ENCODE data around the gene AMER2.

DNA sequence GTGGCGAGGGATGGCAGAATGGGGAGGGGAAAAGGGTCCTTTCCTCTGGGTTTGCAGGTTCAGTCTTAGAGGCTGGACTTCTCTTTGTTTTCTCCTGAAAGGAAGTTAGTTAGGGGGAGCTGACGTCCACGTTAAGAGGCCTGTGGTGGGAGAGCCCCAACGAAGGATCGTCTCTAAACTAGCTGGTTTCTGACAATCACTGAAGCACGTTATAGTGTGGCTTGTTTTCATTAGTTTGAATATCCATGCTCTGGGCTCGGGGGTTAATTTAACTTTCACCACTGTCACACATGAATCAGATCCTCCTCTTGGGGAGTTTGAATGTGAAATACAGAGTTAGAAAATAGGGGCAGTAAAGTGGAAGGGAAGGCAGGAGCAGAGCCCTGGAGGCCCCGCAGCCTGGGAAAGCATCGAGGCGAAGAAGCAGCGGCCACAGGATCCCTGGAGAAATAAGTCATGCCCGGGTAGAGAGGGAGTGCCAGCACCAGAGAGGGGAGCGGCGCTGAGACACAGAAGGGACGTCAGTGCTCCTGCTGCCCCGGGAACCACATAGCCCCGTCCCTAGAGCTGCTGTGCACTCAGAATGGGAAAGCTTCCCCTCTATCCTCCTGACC lies 31.1 kb upstream of the AMER2 start:
- TF ChIP-seq CTCF (IDR thresholded peaks at IDR 0.05) (no peak), POLR2AphosphoS5 (IDR thresholded peaks at IDR 0.05) (no peak)
